A549 treated with AZD2906 at 1 μM for 4 hours (cell line): ENCODE measurements around the gene CORO7. TPM values are rescaled to one million over a fixed set of nuclear protein-coding genes. Genes with fewer than 3 reads are reported as not detected.

Experiments
- total RNA-seq: library from RNA; stranded (reverse); fragments of 200-300 nt; extraction: Qiagen RNA extraction; gene quantifications from 5 replicates; pipeline ENCODE4 v1.2.3, GENCODE V29; 2022

Gene CORO7
- 11.6 to 18.8 TPM (median 17.3 TPM) in 5 replicates for total RNA-seq

GRCh38 chr16:4416200-4417032 is at the start of gene CORO7:
CORO7 (minus strand) TSS chr16:4416596; CDS start chr16:4416518, 78 bp downstream.

DNA sequence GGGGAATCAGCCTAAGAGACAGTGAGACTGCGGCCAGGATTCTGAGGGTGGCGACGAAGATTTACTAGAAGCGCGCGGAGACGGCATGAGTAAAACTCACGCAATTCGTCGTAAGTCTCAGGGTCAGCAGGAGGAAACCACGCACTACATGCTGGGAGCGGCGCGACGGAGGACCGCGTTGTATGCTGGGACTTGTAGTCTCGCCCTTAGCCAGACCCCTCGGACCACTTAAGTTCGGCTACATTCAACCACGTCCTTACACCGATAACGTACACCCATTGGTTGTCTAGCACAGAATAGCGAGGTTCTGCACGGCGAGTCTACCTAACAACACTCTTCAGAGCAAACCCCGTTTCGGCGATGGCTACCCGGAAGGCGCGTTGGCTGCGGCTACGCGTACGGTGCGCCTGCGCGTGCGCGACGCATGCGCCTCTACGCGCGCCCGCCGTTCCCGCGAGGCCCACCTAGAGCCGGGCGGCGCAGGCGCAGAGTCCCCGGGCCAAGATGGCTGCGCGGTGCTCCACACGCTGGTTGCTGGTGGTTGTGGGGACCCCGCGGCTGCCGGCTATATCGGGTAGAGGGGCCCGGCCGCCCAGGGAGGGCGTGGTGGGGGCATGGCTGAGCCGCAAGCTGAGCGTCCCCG is 9.1 kb upstream of the CORO7 start, which contains the start of gene DNAJA3:
Gene DNAJA3, plus strand, starts transcription at position 491 of the 643 bp plus-strand sequence. Its CDS starts 14 bp downstream, at position 505.

GRCh38 chr16:4371357-4372000 is 44.9 kb downstream of the CORO7 start, which contains the start of gene VASN:
VASN (plus strand) TSS chr16:4371848; CDS start chr16:4380878, 9,030 bp downstream.

GRCh38 chr16:4350787-4351659 is 65.4 kb downstream of the CORO7 start, which contains the start of gene PAM16:
PAM16 (minus strand) TSS chr16:4351321; CDS start chr16:4351234, 87 bp downstream.

GRCh38 chr16:4315186-4316107 is 100.9 kb downstream of the CORO7 start, which contains the start of gene GLIS2:
GLIS2 (plus strand) TSS chr16:4316067; CDS start chr16:4332281, 16,214 bp downstream.

Other genes starting within 250 kb of the CORO7 start
- 0.03 to 0.08 TPM (median 0.06 TPM) in 5 replicates for gene SRL, start 174.5 kb downstream of the CORO7 start, total RNA-seq
- gene TFAP4, start 143.6 kb downstream of the CORO7 start, total RNA-seq, result 14.5 to 17.3 TPM (median 15.0 TPM) in 5 replicates
- 18.7 to 26.8 TPM (median 25.8 TPM) in 5 replicates for gene GLIS2, start 100.5 kb downstream of the CORO7 start, total RNA-seq
- gene PAM16, start 65.3 kb downstream of the CORO7 start, total RNA-seq, result 55.3 to 73.4 TPM (median 71.7 TPM) in 5 replicates
- 3.3 to 5.1 TPM (median 5.0 TPM) in 5 replicates for gene VASN, start 44.7 kb downstream of the CORO7 start, total RNA-seq
- 58.0 to 69.0 TPM (median 66.0 TPM) in 5 replicates for gene DNAJA3, start 9.3 kb upstream of the CORO7 start, total RNA-seq
- gene NMRAL1, start 58.0 kb upstream of the CORO7 start, total RNA-seq, result 43.0 to 49.1 TPM (median 47.6 TPM) in 5 replicates
- gene HMOX2, start 59.8 kb upstream of the CORO7 start, total RNA-seq, result 59.5 to 70.9 TPM (median 67.8 TPM) in 5 replicates
- 13.8 to 15.2 TPM (median 14.7 TPM) in 5 replicates for gene CDIP1, start 122.2 kb upstream of the CORO7 start, total RNA-seq
- gene C16orf96, start 139.7 kb upstream of the CORO7 start, total RNA-seq, result 0.02 to 0.06 TPM (median 0.04 TPM) in 5 replicates
- gene UBALD1, start 198.3 kb upstream of the CORO7 start, total RNA-seq, result 37.2 to 67.4 TPM (median 63.7 TPM) in 5 replicates
- gene MGRN1, start 208.2 kb upstream of the CORO7 start, total RNA-seq, result 38.6 to 45.5 TPM (median 45.1 TPM) in 5 replicates